Measurements from ENCODE around the gene SPAG6. TPM values are rescaled to one million over a fixed set of nuclear protein-coding genes. Genes with fewer than 3 reads are reported as not detected.

Gene SPAG6
- total and polyA plus RNA-seq, 9 of the 15 experiments (the other 6 are each of a cell fraction or from before 2014, with no cell fraction given): 3.5 to 23.1 (median 11.8) TPM

DNA sequence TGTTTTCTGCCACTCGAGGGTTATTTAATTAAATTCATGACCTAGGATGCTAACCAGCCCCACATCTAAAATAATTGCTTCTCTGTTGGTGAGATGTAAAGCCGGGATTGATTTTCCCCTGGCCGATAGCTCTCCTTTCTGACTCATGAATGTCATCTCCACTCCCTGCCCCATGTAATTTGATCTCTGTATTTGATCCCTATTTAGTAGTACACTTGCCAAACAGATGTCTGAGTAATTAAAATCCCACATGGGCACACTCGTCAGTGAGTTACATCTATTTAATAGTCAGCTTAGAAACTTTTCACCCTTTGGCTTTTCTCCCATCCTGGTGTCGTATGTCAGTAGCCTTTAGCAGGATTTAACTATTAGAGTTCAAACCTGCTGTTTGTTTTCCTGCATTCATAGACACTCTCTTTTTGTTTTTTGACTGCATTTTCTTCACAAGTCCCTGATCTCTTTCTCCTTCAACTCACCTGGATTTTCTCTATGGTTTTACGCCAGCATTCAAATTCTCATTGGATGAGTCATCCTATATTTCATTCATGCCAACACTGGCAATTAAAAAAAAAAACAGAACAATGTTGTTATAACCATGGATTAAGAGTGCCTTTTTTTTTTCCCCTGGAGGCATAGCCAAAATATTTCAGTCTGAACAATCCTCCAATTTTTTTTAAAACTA, 82.7 kb downstream of the SPAG6 start (continued):
- TF ChIP-seq, protein P1, sequence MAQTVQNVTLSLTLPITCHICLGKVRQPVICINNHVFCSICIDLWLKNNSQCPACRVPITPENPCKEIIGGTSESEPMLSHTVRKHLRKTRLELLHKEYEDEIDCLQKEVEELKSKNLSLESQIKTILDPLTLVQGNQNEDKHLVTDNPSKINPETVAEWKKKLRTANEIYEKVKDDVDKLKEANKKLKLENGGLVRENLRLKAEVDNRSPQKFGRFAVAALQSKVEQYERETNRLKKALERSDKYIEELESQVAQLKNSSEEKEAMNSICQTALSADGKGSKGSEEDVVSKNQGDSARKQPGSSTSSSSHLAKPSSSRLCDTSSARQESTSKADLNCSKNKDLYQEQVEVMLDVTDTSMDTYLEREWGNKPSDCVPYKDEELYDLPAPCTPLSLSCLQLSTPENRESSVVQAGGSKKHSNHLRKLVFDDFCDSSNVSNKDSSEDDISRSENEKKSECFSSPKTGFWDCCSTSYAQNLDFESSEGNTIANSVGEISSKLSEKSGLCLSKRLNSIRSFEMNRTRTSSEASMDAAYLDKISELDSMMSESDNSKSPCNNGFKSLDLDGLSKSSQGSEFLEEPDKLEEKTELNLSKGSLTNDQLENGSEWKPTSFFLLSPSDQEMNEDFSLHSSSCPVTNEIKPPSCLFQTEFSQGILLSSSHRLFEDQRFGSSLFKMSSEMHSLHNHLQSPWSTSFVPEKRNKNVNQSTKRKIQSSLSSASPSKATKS (CRISPR knock-in tag; IDR thresholded peaks at IDR 0.05): no peak
- TF ChIP-seq GTF2A2 (tag; IDR thresholded peaks at IDR 0.05): no peak
- no peak for TF ChIP-seq PRPF4 (IDR thresholded peaks at IDR 0.05; ENCODE audit: insufficient read depth, low read depth, low read length, poor library complexity, severe bottlenecking)
- TF ChIP-seq RBFOX2 (IDR thresholded peaks at IDR 0.05; ENCODE audit: low read depth, low read length): no peak
- TF ChIP-seq ZNF408 (CRISPR knock-in tag; IDR thresholded peaks at IDR 0.05; ENCODE audit: low read depth): no peak
- no peak for TF ChIP-seq SMAD3 (CRISPR knock-in tag; conservative IDR thresholded peaks at IDR 0.05)
- TF ChIP-seq SMARCA4 (IDR thresholded peaks at IDR 0.05): peak; percentile 51; the same call in 1 of the 2 replicates
- no peak for TF ChIP-seq U2AF2 (optimal IDR thresholded peaks at IDR 0.05; ENCODE audit: low read depth, low read length)
- TF ChIP-seq, protein P2, sequence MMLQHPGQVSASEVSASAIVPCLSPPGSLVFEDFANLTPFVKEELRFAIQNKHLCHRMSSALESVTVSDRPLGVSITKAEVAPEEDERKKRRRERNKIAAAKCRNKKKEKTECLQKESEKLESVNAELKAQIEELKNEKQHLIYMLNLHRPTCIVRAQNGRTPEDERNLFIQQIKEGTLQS (IDR thresholded peaks at IDR 0.05): peak; percentile 64
- TF ChIP-seq, protein P2 (CRISPR knock-in tag; conservative IDR thresholded peaks at IDR 0.05): no peak
- TF ChIP-seq SAFB2 (IDR thresholded peaks at IDR 0.05; ENCODE audit: borderline replicate concordance, low read depth, low read length, severe bottlenecking): no peak
- no peak for TF ChIP-seq KAT2B (IDR thresholded peaks at IDR 0.05; ENCODE audit: low read depth, low read length)
- TF ChIP-seq SREBF2 (CRISPR knock-in tag; IDR thresholded peaks at IDR 0.05): no peak
- TF ChIP-seq, protein P3, sequence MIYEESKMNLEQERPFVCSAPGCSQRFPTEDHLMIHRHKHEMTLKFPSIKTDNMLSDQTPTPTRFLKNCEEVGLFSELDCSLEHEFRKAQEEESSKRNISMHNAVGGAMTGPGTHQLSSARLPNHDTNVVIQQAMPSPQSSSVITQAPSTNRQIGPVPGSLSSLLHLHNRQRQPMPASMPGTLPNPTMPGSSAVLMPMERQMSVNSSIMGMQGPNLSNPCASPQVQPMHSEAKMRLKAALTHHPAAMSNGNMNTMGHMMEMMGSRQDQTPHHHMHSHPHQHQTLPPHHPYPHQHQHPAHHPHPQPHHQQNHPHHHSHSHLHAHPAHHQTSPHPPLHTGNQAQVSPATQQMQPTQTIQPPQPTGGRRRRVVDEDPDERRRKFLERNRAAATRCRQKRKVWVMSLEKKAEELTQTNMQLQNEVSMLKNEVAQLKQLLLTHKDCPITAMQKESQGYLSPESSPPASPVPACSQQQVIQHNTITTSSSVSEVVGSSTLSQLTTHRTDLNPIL (CRISPR knock-in tag; IDR thresholded peaks at IDR 0.05): no peak
- TF ChIP-seq ZNF445 (CRISPR knock-in tag; IDR thresholded peaks at IDR 0.05; ENCODE audit: low read depth): no peak
- no peak for TF ChIP-seq ZC3H11A (IDR thresholded peaks at IDR 0.05; ENCODE audit: low read depth, low read length)
